Glomerular visceral epithelial cell (primary cell): ENCODE measurements around the gene KCNJ14.
A peak's percentile ranks its signal among the peaks of the same experiment; 100 is the strongest.

ENCODE experiments used
- DNase-seq: peaks from one replicate; pipeline ENCODE4 v3.0.0-alpha.2; 2016; ENCODE audit errors: extremely low spot score

KCNJ14 gene

GRCh38 chr19:48455171-48455907 is at the start of gene KCNJ14:
Gene KCNJ14 (plus strand): TSS chr19:48455574. CDS start chr19:48461725, 6,151 bp downstream.
- DNase-seq: no peak

- no peak for DNase-seq
These were observed 49.5 kb upstream of the KCNJ14 start for GRCh38 chr19:48405850-48406249.

GRCh38 chr19:48413879-48414587 is 41.3 kb upstream of the KCNJ14 start:
- DNase-seq: peak; percentile 63

GRCh38 chr19:48415395-48415794 is 40.0 kb upstream of the KCNJ14 start:
- DNase-seq: peak; percentile 77

- DNase-seq: no peak
These were observed 39.6 kb upstream of the KCNJ14 start for GRCh38 chr19:48415806-48416221.

GRCh38 chr19:48417421-48417820 is 38.0 kb upstream of the KCNJ14 start:
- no peak for DNase-seq

GRCh38 chr19:48418317-48419064 is 36.9 kb upstream of the KCNJ14 start:
- DNase-seq: peak; percentile 31

GRCh38 chr19:48419158-48419920 is 36.0 kb upstream of the KCNJ14 start:
- DNase-seq: no peak

GRCh38 chr19:48421548-48421947 is 33.8 kb upstream of the KCNJ14 start:
- DNase-seq: no peak

GRCh38 chr19:48424694-48425219 is 30.6 kb upstream of the KCNJ14 start:
- DNase-seq: peak; percentile 73

GRCh38 chr19:48428670-48429069 is 26.7 kb upstream of the KCNJ14 start:
- DNase-seq: no peak

- no peak for DNase-seq
These were observed 22.0 kb upstream of the KCNJ14 start for GRCh38 chr19:48433337-48433736.

GRCh38 chr19:48436586-48436985 is 18.8 kb upstream of the KCNJ14 start:
- DNase-seq: no peak

- no peak for DNase-seq
These were observed 13.9 kb upstream of the KCNJ14 start for GRCh38 chr19:48441360-48442050.

GRCh38 chr19:48442116-48443035 is 13.0 kb upstream of the KCNJ14 start:
- DNase-seq: no peak

- no peak for DNase-seq
These were observed 12.1 kb upstream of the KCNJ14 start for GRCh38 chr19:48443256-48443655.

GRCh38 chr19:48443731-48444128 is 11.6 kb upstream of the KCNJ14 start:
- DNase-seq: no peak

- DNase-seq: no peak
These were observed 11.0 kb upstream of the KCNJ14 start for GRCh38 chr19:48444129-48444935.

GRCh38 chr19:48444936-48445200 is 10.5 kb upstream of the KCNJ14 start:
- no peak for DNase-seq
